Right lung (tissue), 10 donors: Measurements from ENCODE around the gene CCDC88B. TPM values are rescaled to one million over a fixed set of nuclear protein-coding genes. Genes with fewer than 3 reads are reported as not detected.

Experiments used
- DNase-seq, 2 donors: peaks; one replicate each; pipeline ENCODE4 v3.0.0-alpha.2; 2013
- long read RNA-seq, 8 donors: transcript quantifications; one replicate each; lab custom pipeline, GENCODE V29; 2026
- polyA plus RNA-seq, 5 donors: library from polyadenylated mRNA; unstranded; fragments of 120-200 nt; gene quantifications; one replicate each; pipeline versions ENCODE4 v1.2.1 to v1.2.3, GENCODE V29; 2013; ENCODE audit warnings: inconsistent platforms in 1 of 5, low replicate concordance in 1 of 5; ENCODE audit not compliant: insufficient read length in 5 of 5, insufficient read depth in 1 of 5

The CCDC88B gene, protein sequence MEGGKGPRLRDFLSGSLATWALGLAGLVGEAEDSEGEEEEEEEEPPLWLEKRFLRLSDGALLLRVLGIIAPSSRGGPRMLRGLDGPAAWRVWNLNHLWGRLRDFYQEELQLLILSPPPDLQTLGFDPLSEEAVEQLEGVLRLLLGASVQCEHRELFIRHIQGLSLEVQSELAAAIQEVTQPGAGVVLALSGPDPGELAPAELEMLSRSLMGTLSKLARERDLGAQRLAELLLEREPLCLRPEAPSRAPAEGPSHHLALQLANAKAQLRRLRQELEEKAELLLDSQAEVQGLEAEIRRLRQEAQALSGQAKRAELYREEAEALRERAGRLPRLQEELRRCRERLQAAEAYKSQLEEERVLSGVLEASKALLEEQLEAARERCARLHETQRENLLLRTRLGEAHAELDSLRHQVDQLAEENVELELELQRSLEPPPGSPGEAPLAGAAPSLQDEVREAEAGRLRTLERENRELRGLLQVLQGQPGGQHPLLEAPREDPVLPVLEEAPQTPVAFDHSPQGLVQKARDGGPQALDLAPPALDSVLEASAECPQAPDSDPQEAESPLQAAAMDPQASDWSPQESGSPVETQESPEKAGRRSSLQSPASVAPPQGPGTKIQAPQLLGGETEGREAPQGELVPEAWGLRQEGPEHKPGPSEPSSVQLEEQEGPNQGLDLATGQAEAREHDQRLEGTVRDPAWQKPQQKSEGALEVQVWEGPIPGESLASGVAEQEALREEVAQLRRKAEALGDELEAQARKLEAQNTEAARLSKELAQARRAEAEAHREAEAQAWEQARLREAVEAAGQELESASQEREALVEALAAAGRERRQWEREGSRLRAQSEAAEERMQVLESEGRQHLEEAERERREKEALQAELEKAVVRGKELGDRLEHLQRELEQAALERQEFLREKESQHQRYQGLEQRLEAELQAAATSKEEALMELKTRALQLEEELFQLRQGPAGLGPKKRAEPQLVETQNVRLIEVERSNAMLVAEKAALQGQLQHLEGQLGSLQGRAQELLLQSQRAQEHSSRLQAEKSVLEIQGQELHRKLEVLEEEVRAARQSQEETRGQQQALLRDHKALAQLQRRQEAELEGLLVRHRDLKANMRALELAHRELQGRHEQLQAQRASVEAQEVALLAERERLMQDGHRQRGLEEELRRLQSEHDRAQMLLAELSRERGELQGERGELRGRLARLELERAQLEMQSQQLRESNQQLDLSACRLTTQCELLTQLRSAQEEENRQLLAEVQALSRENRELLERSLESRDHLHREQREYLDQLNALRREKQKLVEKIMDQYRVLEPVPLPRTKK (N-terminal part only)
- 1 to 10 TPM; 3.9 to 7.4 (median 5.2) TPM for polyA plus RNA-seq
- long read RNA-seq, donor 1: 0 reads
- long read RNA-seq, donor 2: 0 reads
- long read RNA-seq, donor 3: 0 reads
- long read RNA-seq, donor 4: 0 reads
- long read RNA-seq, donor 5: 0 reads
- long read RNA-seq, donor 6: 0 reads
- long read RNA-seq, donor 7: 0 reads
- long read RNA-seq, donor 8, partial matches to known transcripts: 0 of 1 reads
- long read RNA-seq, donor 8, other reads (novel, unspliced or antisense): 0 of 1 reads

DNA sequence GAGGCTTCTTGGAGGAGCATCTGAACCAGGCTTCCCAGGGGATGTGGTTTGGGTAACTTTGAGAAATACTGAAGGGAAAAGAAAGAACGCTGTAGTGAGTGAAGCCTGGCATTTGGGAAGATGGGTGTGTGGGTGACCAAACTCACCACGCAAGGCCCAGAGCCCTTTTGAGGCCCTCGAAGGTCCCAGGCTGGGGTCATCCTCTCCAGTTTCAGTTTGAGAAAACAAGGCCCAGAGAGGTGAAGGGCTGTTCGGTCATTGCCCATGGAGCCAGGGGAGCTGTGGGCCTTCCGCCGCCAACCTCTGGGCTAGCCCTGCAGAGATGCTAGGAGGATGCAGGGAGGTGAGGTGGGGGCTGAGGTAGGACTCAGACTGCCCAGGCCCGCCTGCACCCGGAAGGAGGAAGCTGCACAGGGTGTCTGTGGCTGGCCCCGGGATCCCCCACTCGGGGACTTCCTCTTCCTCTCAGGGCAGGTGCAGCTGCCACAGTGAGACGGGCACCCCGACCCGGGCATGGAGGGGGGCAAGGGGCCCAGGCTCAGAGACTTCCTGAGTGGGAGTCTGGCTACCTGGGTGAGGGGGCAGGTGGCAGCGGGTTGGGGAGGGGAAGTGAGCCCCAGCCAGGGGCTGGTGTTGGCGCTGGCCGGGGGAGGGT is at the start of gene CCDC88B:
Gene CCDC88B (plus strand): TSS at position 451 of the 655 bp plus-strand sequence. CDS start 63 bp downstream, at position 514.
- no peak for DNase-seq

- no peak for DNase-seq
Observed at GRCh38 chr11:64290352-64291261, 49.4 kb upstream of the CCDC88B start.

DNA sequence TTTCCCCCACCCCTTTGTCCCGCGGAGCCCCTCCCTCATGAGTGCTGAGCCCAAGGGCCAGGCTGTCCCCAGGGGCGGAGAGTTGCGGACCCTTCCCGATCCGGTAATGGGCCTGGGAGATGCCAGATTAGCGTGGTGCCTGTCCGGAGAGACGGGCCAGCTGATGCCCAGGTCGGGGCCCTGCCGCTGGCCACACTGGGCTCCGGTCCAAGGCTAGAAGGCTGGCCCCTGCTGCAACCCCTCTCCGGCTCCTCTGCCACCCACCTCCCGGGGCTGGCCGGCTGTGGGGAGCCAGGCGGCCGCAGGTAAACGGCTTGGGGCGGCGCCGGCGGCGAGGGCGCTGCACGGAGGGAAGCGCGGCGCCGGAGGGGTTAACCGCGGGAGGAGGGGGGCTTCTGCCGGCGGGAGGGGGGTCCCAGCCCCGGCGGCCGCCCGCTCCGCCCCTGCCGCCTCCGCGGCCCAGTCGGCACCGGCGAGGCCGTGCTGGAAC is 48.7 kb upstream of the CCDC88B start, which contains the start of gene KCNK4:
Gene KCNK4 (plus strand): TSS at position 41 of the 490 bp plus-strand sequence. CDS start 1,717 bp downstream, outside the sequence.
- DNase-seq: no peak

DNA sequence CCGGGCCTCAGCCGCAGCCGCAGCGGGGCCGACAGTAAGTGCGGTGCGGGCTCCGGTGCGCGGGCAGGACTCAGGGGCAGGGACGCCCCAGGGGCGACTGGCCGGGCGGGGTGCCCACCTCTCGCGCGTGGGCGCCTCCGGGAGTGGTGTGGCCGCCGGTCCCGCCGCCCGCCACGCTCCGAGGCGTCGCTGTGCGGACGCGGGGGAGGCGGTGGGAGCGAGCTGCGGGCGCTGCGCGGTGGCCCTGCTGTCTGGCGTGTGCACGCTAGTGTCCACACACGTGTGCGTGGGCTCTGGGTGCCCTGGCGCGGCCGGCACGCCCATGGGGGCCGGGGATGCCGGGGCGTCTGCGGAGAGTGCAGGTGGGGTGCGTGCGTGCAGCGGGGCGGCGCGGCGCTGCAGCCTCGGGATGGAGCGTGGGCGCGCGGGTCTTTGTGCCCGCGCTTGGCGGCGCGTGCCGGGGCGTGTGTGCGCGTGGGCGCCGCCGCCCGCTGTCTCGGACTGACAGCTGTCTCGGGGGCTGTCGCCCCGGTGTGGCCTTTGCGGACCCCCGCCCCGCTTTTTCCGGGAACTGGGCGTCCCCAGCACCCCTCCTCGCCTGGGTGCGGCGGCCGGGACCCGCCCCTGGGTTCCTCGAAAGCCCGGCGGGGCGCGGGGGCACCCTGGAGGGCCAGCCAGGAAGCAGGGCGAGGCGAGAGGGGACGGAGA is 48.1 kb upstream of the CCDC88B start:
- no peak for DNase-seq

GRCh38 chr11:64292460-64293254 is 47.3 kb upstream of the CCDC88B start:
- DNase-seq: no peak

GRCh38 chr11:64294774-64295173 is 45.2 kb upstream of the CCDC88B start:
- no peak for DNase-seq

GRCh38 chr11:64295760-64296159 is 44.2 kb upstream of the CCDC88B start:
- DNase-seq: no peak

DNA sequence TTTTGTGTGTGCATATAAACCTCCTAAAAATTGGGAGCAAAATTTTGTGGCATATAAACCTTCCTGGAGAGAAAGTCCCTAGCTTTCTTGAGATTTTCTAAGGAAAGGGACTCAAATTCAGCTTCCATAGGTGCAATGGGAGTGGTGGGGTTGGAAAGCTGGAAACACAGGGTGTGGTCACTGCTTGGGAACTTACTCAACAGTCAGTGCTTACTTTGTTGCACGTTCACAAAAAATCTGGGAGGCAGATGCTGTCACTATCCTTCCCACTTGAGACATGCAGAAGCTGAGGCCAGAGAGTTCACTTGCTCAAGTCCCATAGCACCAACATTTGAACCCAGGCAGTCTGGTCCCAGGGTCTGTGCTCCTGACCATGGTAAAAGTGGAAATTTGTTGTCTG is 43.8 kb upstream of the CCDC88B start:
- no peak for DNase-seq

DNA sequence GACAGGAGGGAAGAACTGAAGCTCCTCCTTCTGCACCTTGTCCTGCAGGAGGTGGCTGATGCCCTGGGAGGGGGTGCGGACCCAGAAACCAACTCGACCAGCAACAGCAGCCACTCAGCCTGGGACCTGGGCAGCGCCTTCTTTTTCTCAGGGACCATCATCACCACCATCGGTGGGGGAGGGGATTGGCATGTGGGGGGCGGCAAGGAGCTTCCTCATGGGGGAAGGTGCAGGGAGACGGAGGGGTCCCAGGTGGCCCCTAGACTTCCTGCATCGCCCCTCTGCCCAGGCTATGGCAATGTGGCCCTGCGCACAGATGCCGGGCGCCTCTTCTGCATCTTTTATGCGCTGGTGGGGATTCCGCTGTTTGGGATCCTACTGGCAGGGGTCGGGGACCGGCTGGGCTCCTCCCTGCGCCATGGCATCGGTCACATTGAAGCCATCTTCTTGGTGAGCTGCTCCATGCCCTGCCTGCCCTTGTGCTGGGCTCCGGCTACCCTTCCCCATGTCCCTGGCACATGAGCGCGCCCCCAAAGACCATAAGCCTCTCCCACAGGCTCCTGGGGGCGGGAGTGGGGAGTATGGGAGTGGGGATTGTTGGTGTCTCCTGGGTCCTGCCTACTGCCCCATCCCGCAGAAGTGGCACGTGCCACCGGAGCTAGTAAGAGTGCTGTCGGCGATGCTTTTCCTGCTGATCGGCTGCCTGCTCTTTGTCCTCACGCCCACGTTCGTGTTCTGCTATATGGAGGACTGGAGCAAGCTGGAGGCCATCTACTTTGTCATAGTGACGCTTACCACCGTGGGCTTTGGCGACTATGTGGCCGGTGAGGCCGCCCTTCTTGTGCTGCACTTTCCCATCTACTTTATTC is 42.9 kb upstream of the CCDC88B start:
- DNase-seq: no peak

DNA sequence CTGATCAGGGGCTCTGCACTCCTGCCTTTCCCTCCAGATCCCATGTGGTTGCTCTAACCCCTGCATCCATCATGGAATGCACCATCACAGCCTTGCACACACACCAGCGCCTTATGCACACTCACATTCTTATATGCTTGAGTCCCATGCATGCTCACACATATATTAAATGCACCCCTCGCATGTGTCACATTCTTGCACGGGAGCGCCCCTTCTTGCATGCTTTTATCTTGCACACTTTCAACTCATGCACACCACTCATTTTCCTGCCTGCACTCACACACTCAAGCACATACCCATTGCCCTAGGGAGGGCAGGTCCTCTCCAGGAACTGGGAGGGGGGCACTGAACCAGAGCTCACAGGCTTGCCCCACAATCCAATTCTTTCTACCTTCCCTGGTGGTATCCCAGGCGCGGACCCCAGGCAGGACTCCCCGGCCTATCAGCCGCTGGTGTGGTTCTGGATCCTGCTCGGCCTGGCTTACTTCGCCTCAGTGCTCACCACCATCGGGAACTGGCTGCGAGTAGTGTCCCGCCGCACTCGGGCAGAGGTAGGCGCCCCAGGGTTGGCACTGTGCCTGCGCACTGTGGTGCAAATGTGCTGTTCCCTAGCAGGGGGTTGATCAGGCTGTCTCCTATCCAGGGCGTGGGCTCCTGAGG is 42.2 kb upstream of the CCDC88B start:
- no peak for DNase-seq

- DNase-seq: no peak
Observed at GRCh38 chr11:64298966-64299846, 40.8 kb upstream of the CCDC88B start.

GRCh38 chr11:64299847-64300648 is 40.0 kb upstream of the CCDC88B start, which contains the start of gene CATSPERZ:
CATSPERZ (plus strand) TSS chr11:64300358; CDS start chr11:64300411, 53 bp downstream.
- DNase-seq: no peak

- no peak for DNase-seq
Observed at GRCh38 chr11:64303109-64304031, 36.6 kb upstream of the CCDC88B start.
